Measurements from ENCODE around the gene FAM193B.
A peak's percentile ranks its signal among the peaks of the same experiment; 100 is the strongest.

Gene FAM193B

GRCh38 chr5:177507596-177508220 lies 46.7 kb downstream of the FAM193B start:
- H3K27ac ChIP-seq = no peak overlapping the region
- H3K4me2 ChIP-seq = no peak overlapping the region
- no peaks in the 10 kb centered on the region for H3K36me3 ChIP-seq (ENCODE audit: insufficient read depth)
- no peaks in the 10 kb centered on the region for H4K20me1 ChIP-seq (ENCODE audit: insufficient read depth)
- TF ChIP-seq CTCF (conservative IDR thresholded peaks at IDR 0.05; ENCODE audit: low read depth, low read length) = no peak
- H3K4me1 ChIP-seq (ENCODE audit: low read depth, poor library complexity, severe bottlenecking) = no peaks in the 10 kb centered on the region
- H3K4me3 ChIP-seq (IDR thresholded peaks at IDR 0.05; ENCODE audit: insufficient read depth, low read depth, low read length) = no peak overlapping the region
- no peak overlapping the region for H2AFZ ChIP-seq (ENCODE audit: low read depth)
- no peak overlapping the region for H3K9ac ChIP-seq
- no peaks in the 10 kb centered on the region for H3K79me2 ChIP-seq (ENCODE audit: insufficient read depth, low read depth)
- H3K27me3 ChIP-seq (ENCODE audit: insufficient read depth, low read depth) = no peaks in the 10 kb centered on the region

- Histone ChIP-seq H3K4me2 (no peak overlapping the region), H3K4me3 (IDR thresholded peaks at IDR 0.05; ENCODE audit: insufficient read depth, low read depth, low read length) (no peak overlapping the region), H3K9ac (no peak overlapping the region), H3K27ac (no peak overlapping the region), H3K79me2 (ENCODE audit: insufficient read depth, low read depth) (no peaks in the 10 kb centered on the region), H3K4me1 (ENCODE audit: low read depth, poor library complexity, severe bottlenecking) (no peaks in the 10 kb centered on the region), H2AFZ (ENCODE audit: low read depth) (no peak overlapping the region), H3K36me3 (ENCODE audit: insufficient read depth) (no peaks in the 10 kb centered on the region), H3K27me3 (ENCODE audit: insufficient read depth, low read depth) (no peaks in the 10 kb centered on the region), H4K20me1 (ENCODE audit: insufficient read depth) (no peaks in the 10 kb centered on the region)
- 0 out of 2 replicates have a peak, but pooled peaks have one; percentile 14 for TF ChIP-seq CTCF (conservative IDR thresholded peaks at IDR 0.05; ENCODE audit: low read depth, low read length)
Observed at GRCh38 chr5:177507165-177507564, 47.2 kb downstream of the FAM193B start.

- H3K4me2 ChIP-seq = no peak overlapping the region
- H3K4me1 ChIP-seq (ENCODE audit: low read depth, poor library complexity, severe bottlenecking) = no peaks in the 10 kb centered on the region
- H3K79me2 ChIP-seq (ENCODE audit: insufficient read depth, low read depth) = no peaks in the 10 kb centered on the region
- H2AFZ ChIP-seq (ENCODE audit: low read depth) = no peak overlapping the region
- H3K27me3 ChIP-seq (ENCODE audit: insufficient read depth, low read depth) = no peaks in the 10 kb centered on the region
- no peak overlapping the region for H3K9ac ChIP-seq
- no peaks in the 10 kb centered on the region for H4K20me1 ChIP-seq (ENCODE audit: insufficient read depth)
- no peak overlapping the region for H3K27ac ChIP-seq
- no peak for TF ChIP-seq CTCF (conservative IDR thresholded peaks at IDR 0.05; ENCODE audit: low read depth, low read length)
- H3K36me3 ChIP-seq (ENCODE audit: insufficient read depth) = no peaks in the 10 kb centered on the region
- H3K4me3 ChIP-seq (IDR thresholded peaks at IDR 0.05; ENCODE audit: insufficient read depth, low read depth, low read length) = no peak overlapping the region
Observed at GRCh38 chr5:177505075-177505474, 49.3 kb downstream of the FAM193B start.

GRCh38 chr5:177504086-177505056 lies 50.0 kb downstream of the FAM193B start:
- Histone ChIP-seq H3K4me1 (ENCODE audit: low read depth, poor library complexity, severe bottlenecking) (no peaks in the 10 kb centered on the region), H3K27ac (no peak overlapping the region), H3K27me3 (ENCODE audit: insufficient read depth, low read depth) (no peaks in the 10 kb centered on the region), H3K4me2 (no peak overlapping the region), H2AFZ (ENCODE audit: low read depth) (no peak overlapping the region), H3K9ac (no peak overlapping the region), H3K36me3 (ENCODE audit: insufficient read depth) (no peaks in the 10 kb centered on the region), H3K4me3 (IDR thresholded peaks at IDR 0.05; ENCODE audit: insufficient read depth, low read depth, low read length) (no peak overlapping the region), H4K20me1 (ENCODE audit: insufficient read depth) (no peaks in the 10 kb centered on the region), H3K79me2 (ENCODE audit: insufficient read depth, low read depth) (no peaks in the 10 kb centered on the region)
- TF ChIP-seq CTCF (conservative IDR thresholded peaks at IDR 0.05; ENCODE audit: low read depth, low read length) = no peak

Measured in KMS-11 (cell line).